H9 (cell line): Measurements from ENCODE around the gene CSTPP1. TPM values are rescaled to one million over a fixed set of nuclear protein-coding genes. Genes with fewer than 3 reads are reported as not detected.

Experiments
- DNase-seq: peaks from one replicate; pipeline ENCODE4 v3.0.0-alpha.2; 2017
- H2AFZ ChIP-seq: one replicate; pipeline ENCODE4 v1.6.1; 2013; ENCODE audit warnings: mild to moderate bottlenecking, low read length, control low read depth, moderate library complexity
- H2AK5ac ChIP-seq: 2 replicates; pipeline ENCODE4 v1.6.1; 2013; ENCODE audit warnings: low read length, control low read depth, mixed read lengths; ENCODE audit not compliant: insufficient read length
- H2BK120ac ChIP-seq: one replicate; pipeline ENCODE4 v1.6.1; 2013; ENCODE audit warnings: low read depth, mild to moderate bottlenecking, low read length, control low read depth, inconsistent platforms; ENCODE audit not compliant: poor library complexity, severe bottlenecking
- H2BK12ac ChIP-seq: 2 replicates; pipeline ENCODE4 v1.6.1; 2013; ENCODE audit warnings: low read length, control low read depth, mixed read lengths, low read depth; ENCODE audit not compliant: insufficient read length
- H2BK15ac ChIP-seq: 2 replicates; pipeline ENCODE4 v1.6.1; 2013; ENCODE audit warnings: low read depth, low read length, control low read depth
- H2BK20ac ChIP-seq: one replicate; pipeline ENCODE4 v1.6.1; 2013; ENCODE audit warnings: low read depth, mild to moderate bottlenecking, low read length, control low read depth, inconsistent platforms; ENCODE audit not compliant: poor library complexity, severe bottlenecking
- H2BK5ac ChIP-seq: 2 replicates; pipeline ENCODE4 v1.6.1; 2013; ENCODE audit warnings: low read length, control low read depth, mixed read lengths; ENCODE audit not compliant: insufficient read length
- H3K14ac ChIP-seq: 2 replicates; pipeline ENCODE4 v1.6.1; 2013; ENCODE audit warnings: low read length, control low read depth; ENCODE audit not compliant: insufficient read depth
- H3K18ac ChIP-seq: 2 replicates; pipeline ENCODE4 v1.6.1; 2013; ENCODE audit warnings: low read depth, mild to moderate bottlenecking, mixed read lengths, low read length, control low read depth; ENCODE audit not compliant: insufficient read length
- H3K23ac ChIP-seq: 2 replicates; pipeline ENCODE4 v1.6.1; 2013; ENCODE audit warnings: low read length, control low read depth, mixed read lengths, low read depth; ENCODE audit not compliant: insufficient read length
- H3K23me2 ChIP-seq: 2 replicates; pipeline ENCODE4 v1.6.1; 2013; ENCODE audit warnings: low read depth, mild to moderate bottlenecking, mixed read lengths, low read length, control low read depth; ENCODE audit not compliant: insufficient read length, poor library complexity, severe bottlenecking
- H3K27ac ChIP-seq: 2 replicates; pipeline ENCODE4 v1.5.1; 2013; ENCODE audit warnings: low read length, control low read depth, mixed read lengths, low read depth; ENCODE audit not compliant: insufficient read length
- H3K27me3 ChIP-seq: 2 replicates; pipeline ENCODE4 v1.6.1; 2013; ENCODE audit warnings: low read length, control low read depth, inconsistent platforms; ENCODE audit not compliant: insufficient read depth
- H3K4ac ChIP-seq: 2 replicates; pipeline ENCODE4 v1.6.1; 2013; ENCODE audit warnings: low read depth, mild to moderate bottlenecking, control low read depth, inconsistent platforms, low read length, moderate library complexity
- H3K4me1 ChIP-seq: 2 replicates; pipeline ENCODE4 v1.6.1; 2013; ENCODE audit warnings: low read length, control low read depth, inconsistent platforms; ENCODE audit not compliant: insufficient read depth
- H3K4me2 ChIP-seq: 2 replicates; pipeline ENCODE4 v1.6.1; 2013; ENCODE audit warnings: low read length, control low read depth, mixed read lengths; ENCODE audit not compliant: insufficient read length, insufficient read depth
- H3K56ac ChIP-seq: 2 replicates; pipeline ENCODE4 v1.6.1; 2013; ENCODE audit warnings: low read depth, mild to moderate bottlenecking, mixed read lengths, low read length, control low read depth; ENCODE audit not compliant: insufficient read length
- H3K79me1 ChIP-seq: 2 replicates; pipeline ENCODE4 v1.6.1; 2013; ENCODE audit warnings: low read depth, mild to moderate bottlenecking, moderate library complexity, low read length, control low read depth, inconsistent platforms; ENCODE audit not compliant: insufficient read depth, poor library complexity, severe bottlenecking
- H3K79me2 ChIP-seq: 2 replicates; pipeline ENCODE4 v1.6.1; 2013; ENCODE audit warnings: low read length, control low read depth, inconsistent platforms; ENCODE audit not compliant: insufficient read depth
- H3K9ac ChIP-seq: 2 replicates; pipeline ENCODE4 v1.6.1; 2013; ENCODE audit warnings: low read length, control low read depth, mixed read lengths; ENCODE audit not compliant: insufficient read length; ENCODE audit errors: extremely low read depth
- H3K9me3 ChIP-seq: one replicate; pipeline ENCODE4 v1.6.1; 2013; ENCODE audit warnings: low read depth, low read length, inconsistent platforms; ENCODE audit not compliant: control insufficient read depth
- H3T11ph ChIP-seq: one replicate; pipeline ENCODE4 v1.6.1; 2013; ENCODE audit warnings: mild to moderate bottlenecking, low read length, control low read depth, inconsistent platforms
- H4K20me1 ChIP-seq: one replicate; pipeline ENCODE4 v1.6.1; 2013; ENCODE audit not compliant: control insufficient read depth, insufficient read length, insufficient read depth
- H4K5ac ChIP-seq: 2 replicates; pipeline ENCODE4 v1.6.1; 2013; ENCODE audit warnings: low read depth, mild to moderate bottlenecking, mixed read lengths, low read length, control low read depth; ENCODE audit not compliant: insufficient read length
- H4K8ac ChIP-seq: replicated peaks from 2 replicates; pipeline ENCODE4 v1.6.1; 2013; ENCODE audit warnings: low read length, control low read depth, mixed read lengths, low read depth; ENCODE audit not compliant: insufficient read length
- H4K91ac ChIP-seq: 2 replicates; pipeline ENCODE4 v1.6.1; 2013; ENCODE audit warnings: low read depth, mild to moderate bottlenecking, moderate library complexity, mixed read lengths, low read length, control low read depth; ENCODE audit not compliant: insufficient read length
- H3K27ac Mint-ChIP-seq, 3 experiments: 2 replicates in 2 of 3; 3 replicates in 1 of 3; pipeline ENCODE4 v1.8.0; 2020 to 2021; ENCODE audit warnings: mixed read lengths in 3 of 3, mild to moderate bottlenecking in 1 of 3, moderate library complexity in 1 of 3
- H3K27me3 Mint-ChIP-seq: 2 replicates; pipeline ENCODE4 v1.8.0; 2021; ENCODE audit warnings: low read depth, mild to moderate bottlenecking, moderate library complexity, mixed read lengths
- H3K36me3 Mint-ChIP-seq, 3 experiments: 2 replicates in 2 of 3; 3 replicates in 1 of 3; pipeline ENCODE4 v1.8.0; 2020 to 2021; ENCODE audit warnings: low read depth in 3 of 3, mixed read lengths in 3 of 3; ENCODE audit not compliant: insufficient read depth in 1 of 3
- H3K4me1 Mint-ChIP-seq, 2 experiments: 2 replicates each; pipeline ENCODE4 v1.8.0; 2020; ENCODE audit warnings: mixed read lengths in 2 of 2
- H3K4me3 Mint-ChIP-seq, 2 experiments: 2 replicates in 1 of 2; 3 replicates in 1 of 2; pipeline ENCODE4 v1.8.0; 2020 to 2021; ENCODE audit warnings: mild to moderate bottlenecking in 2 of 2, mixed read lengths in 2 of 2, moderate library complexity in 1 of 2
- H3K9me3 Mint-ChIP-seq, 2 experiments: 2 replicates in 1 of 2; 3 replicates in 1 of 2; pipeline ENCODE4 v1.8.0; 2020; ENCODE audit warnings: mild to moderate bottlenecking in 2 of 2, mixed read lengths in 2 of 2, moderate library complexity in 1 of 2
- CTCF ChIP-seq: fragments of 200-600 bp; sonication (generic); conservative IDR thresholded peaks from 3 replicates; pipeline ENCODE4 v1.8.0; 2021; ENCODE audit warnings: antibody characterized with exemption, mild to moderate bottlenecking
- WGBS: extraction: QIAGEN DNeasy Blood & Tissue Kit; methylation state at CpG from one replicate; pipeline ENCODE4 v1.1.7; 2013; ENCODE audit warnings: missing lambda C conversion rate, low lambda C conversion rate, mixed read lengths; ENCODE audit not compliant: insufficient read length; ENCODE audit errors: extremely low coverage; 5-methylcytosine and 5-hydroxymethylcytosine counted together
- total RNA-seq: library from RNA; stranded (reverse); gene quantifications from 2 replicates; pipeline ENCODE4 v1.2.1, GENCODE V29; 2021

CSTPP1 gene
- total RNA-seq, 1 experiment from 2014 or later: 21.2 TPM

GRCh38 chr11:46912526-46913150 lies 23.9 kb upstream of the CSTPP1 start:
- H3K4me3 Mint-ChIP-seq: peak overlapping the region; percentile 69 to 78
- peak; percentile 92 for DNase-seq
- WGBS: no CpG with 5 or more reads among the region's 13 CpGs

More at GRCh38 chr11:46912526-46913150, 23.9 kb upstream of the CSTPP1 start:
- H3K9me3 ChIP-seq: no peaks in the 10 kb centered on the region
- peaks cover 67 to 72% of the 10 kb centered on the region in 2 experiments for H3K4me1 Mint-ChIP-seq
- H3K9me3 Mint-ChIP-seq: no peaks in the 10 kb centered on the region; a peak in 1 of 5 replicates
- no peak overlapping the region for H2AK5ac ChIP-seq
- H3K4me1 ChIP-seq: peaks cover 8% of the 10 kb centered on the region; the same call in 1 of the 2 replicates
- no peak overlapping the region for H3K23ac ChIP-seq
- H2BK5ac ChIP-seq: no peak overlapping the region
- H3K56ac ChIP-seq: no peak overlapping the region
- no peak overlapping the region for H2AFZ ChIP-seq
- peak overlapping the region; percentile 75 for H3K4me2 ChIP-seq
- H3K27ac ChIP-seq: peak overlapping the region; percentile 68
- no peak overlapping the region for H4K91ac ChIP-seq
- H3K14ac ChIP-seq: 0 out of 2 replicates have a peak overlapping the region, but pooled peaks have one; percentile 36
- TF ChIP-seq CTCF: 0 out of 3 replicates have a peak, but pooled peaks have one; percentile 10
- H3K79me2 ChIP-seq: peaks cover 3% of the 10 kb centered on the region; the same call in 1 of the 2 replicates
- no peak overlapping the region for H4K8ac ChIP-seq
- H3K9ac ChIP-seq: peak overlapping the region; percentile 13
- no peak overlapping the region for H2BK15ac ChIP-seq
- H3K36me3 Mint-ChIP-seq: peaks cover 2 to 4% (median 4%) of the 10 kb centered on the region in 3 experiments; a peak in 4 of 7 replicates
- no peak overlapping the region for H2BK12ac ChIP-seq
- no peak overlapping the region for H4K5ac ChIP-seq
- peaks cover 31% of the 10 kb centered on the region for H3K27me3 Mint-ChIP-seq
- H3K4ac ChIP-seq: no peak overlapping the region
- H2BK20ac ChIP-seq: no peak overlapping the region
- peaks cover 20% of the 10 kb centered on the region for H3K23me2 ChIP-seq
- H3K18ac ChIP-seq: peak overlapping the region; percentile 23
- peak overlapping the region; percentile 97 to 98 (median 97) for H3K27ac Mint-ChIP-seq
- H3K79me1 ChIP-seq: no peaks in the 10 kb centered on the region
- H3T11ph ChIP-seq: no peak overlapping the region
- no peaks in the 10 kb centered on the region; the same call in 1 of the 2 replicates for H3K27me3 ChIP-seq
- H4K20me1 ChIP-seq: no peaks in the 10 kb centered on the region
- no peak overlapping the region for H2BK120ac ChIP-seq
